ENCODE results near the gene MYH7.
"Not testable (repeated sequence)": the region's sequence is repeated elsewhere in the genome, so short reads cannot be mapped to it uniquely, and the experiment has no call there.

The MYH7 gene

DNA sequence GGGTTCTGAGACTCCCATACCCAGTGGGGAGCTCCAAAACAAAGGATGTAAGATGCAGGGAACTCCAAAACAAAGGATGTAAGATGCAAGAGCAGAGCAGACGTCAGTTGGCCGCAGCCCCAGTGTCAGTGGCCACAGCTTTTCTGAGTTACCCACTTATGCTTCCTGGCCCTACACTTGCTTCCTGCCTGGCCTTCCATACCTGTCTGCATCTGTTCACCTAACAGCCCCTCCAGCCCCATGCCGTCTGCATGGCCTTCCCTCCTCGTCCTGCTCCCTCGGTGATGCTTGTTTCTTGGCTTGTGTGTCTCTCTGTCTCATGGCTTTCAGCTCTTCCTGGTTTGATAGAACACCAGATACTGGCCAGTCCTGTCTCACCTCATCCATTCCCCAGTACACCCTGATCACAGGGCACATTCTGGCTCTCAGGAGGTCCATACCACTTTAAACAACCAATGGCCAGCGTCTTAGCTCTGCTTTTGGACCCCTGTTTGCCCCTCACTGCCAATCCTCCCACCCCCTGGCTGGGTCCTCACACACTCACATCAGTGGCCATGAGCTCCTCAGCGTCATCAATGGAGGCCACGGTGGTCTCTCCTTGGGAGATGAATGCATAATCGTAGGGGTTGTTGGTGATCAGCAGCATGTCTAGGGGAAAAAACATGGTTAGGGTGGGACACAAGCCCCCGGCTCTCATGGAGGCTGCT, 5.3 kb downstream of the MYH7 start:
- DNase-seq (ENCODE audit: low read depth, low spot score) = no peak

GRCh38 chr14:23428686-23429495, 6.6 kb downstream of the MYH7 start:
- no peak for DNase-seq (ENCODE audit: low read depth, low spot score)

DNA sequence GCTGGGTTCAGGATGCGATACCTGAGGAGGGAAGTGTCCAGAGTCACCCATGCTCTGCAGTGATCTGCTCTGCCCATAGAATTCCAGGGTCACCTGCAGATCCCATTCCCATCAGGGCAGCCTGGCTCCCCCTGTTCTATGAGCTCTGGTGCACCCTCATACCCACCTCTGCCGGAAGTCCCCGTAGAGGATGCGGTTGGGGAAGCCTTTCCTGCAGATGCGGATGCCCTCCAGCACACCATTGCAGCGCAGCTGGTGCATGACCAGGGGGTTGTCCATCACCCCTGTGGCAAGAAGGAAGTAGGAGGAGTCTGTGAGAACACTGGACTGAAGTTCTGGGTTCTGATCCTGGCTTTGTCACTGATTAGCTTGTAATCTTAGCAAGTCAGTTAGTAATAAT, 9.7 kb downstream of the MYH7 start:
- DNase-seq (ENCODE audit: low read depth, low spot score) = not testable (repeated sequence)

GRCh38 chr14:23425169-23425568, 10.3 kb downstream of the MYH7 start:
- no peak for DNase-seq (ENCODE audit: low read depth, low spot score)

- no peak for DNase-seq (ENCODE audit: low read depth, low spot score)
These were observed 11.8 kb downstream of the MYH7 start for GRCh38 chr14:23423657-23424056.

DNA sequence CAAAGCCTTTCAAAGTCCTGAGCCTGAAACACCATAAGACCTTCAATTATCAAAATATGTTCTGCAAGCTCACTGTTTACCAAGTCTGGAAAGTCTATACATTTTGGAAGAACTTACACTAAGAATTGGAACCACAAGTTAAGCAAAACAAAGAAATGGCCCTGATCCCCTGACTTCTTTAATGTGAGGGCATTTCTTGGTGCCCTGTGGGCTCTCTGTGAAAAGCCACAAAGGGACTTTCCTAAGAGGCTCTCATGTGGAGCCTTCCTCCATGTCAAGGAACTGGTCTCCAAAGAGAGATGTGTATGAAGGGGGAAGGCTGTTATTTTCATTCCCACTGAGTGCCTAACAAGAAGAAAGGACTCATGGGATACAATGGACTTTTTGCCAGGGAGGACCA, 13.9 kb downstream of the MYH7 start:
- DNase-seq (ENCODE audit: low read depth, low spot score) = no peak

DNA sequence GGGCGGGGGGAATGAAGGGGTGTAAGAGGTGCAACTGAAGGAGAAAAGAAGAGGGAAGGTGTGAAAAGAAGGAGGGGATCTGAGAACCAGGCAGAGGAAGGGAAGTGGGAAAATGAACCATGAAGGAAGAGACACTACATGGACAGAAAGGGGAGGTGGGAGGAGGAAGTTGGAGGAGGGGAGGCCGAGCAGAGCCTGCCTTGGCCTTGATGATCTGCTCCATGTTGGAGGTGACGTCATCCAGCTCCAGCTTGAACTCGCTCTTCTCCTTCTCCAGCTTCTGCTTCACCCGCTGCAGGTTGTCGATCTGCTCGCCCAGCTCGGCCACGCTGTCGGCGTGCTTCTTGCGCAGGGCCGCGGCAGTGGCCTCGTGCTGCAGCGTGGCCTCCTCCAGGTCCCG, 15.8 kb downstream of the MYH7 start:
- DNase-seq (ENCODE audit: low read depth, low spot score) = not testable (repeated sequence)

DNA sequence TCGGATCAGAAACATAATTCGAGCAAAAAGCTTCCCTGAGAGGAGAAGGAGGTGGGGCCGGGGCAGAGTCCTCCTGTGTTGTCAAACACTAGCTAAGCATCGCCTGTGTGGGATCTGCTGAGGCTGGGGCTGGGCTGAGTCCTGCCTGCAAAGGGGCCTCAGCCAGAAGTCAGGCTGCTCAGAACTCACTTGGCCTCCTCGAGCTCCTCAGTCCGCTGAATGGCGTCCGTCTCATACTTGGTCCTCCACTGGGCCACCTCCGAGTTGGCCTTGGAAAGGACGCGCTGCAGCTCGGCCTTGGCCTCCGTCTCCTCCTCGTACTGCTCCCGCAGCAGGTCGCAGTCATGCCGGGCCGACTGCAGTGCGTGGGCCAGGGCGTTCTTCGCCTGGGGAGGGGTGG, 17.4 kb downstream of the MYH7 start:
- no peak for DNase-seq (ENCODE audit: low read depth, low spot score)

DNA sequence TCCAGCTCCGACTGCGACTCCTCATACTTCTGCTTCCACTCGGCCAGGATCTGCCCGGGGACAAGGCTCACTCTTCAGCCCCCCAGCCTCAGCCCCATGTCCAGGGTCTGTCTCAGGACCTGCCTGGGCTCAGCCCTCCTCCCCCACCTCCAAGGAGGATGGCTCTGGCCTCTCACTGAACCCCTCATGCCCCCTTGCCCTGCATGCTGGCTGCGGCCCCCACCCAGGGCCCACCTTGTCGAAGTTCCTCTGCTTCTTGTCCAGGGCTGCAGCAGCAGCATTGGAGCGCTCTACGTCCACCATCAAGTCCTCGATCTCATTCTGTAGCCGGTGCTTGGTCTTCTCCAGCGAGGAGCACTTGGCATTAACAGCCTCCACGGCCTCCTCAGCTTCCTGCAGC, 18.2 kb downstream of the MYH7 start:
- DNase-seq (ENCODE audit: low read depth, low spot score) = not testable (repeated sequence)

DNA sequence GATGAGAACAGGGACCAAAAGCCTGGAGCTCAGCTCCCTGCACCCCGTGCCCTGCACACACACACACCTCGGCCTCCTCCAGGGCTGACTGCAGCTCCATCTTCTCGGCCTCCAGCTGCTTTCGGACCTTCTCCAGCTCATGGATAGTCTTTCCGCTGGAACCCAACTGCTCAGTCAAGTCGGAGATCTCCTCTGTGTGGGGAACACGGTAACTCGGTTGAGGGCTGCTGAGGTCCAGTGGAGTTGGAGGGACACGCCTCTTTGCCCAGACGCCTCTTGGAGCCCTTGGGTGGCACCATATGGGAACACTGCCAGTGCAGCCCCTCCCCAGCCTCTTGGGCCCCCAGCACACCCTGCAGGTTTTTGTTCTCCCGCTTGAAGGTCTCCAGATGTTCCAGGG, 18.7 kb downstream of the MYH7 start:
- DNase-seq (ENCODE audit: low read depth, low spot score) = no peak

- DNase-seq (ENCODE audit: low read depth, low spot score) = no peak
These were observed 19.4 kb downstream of the MYH7 start for GRCh38 chr14:23415821-23416778.

DNA sequence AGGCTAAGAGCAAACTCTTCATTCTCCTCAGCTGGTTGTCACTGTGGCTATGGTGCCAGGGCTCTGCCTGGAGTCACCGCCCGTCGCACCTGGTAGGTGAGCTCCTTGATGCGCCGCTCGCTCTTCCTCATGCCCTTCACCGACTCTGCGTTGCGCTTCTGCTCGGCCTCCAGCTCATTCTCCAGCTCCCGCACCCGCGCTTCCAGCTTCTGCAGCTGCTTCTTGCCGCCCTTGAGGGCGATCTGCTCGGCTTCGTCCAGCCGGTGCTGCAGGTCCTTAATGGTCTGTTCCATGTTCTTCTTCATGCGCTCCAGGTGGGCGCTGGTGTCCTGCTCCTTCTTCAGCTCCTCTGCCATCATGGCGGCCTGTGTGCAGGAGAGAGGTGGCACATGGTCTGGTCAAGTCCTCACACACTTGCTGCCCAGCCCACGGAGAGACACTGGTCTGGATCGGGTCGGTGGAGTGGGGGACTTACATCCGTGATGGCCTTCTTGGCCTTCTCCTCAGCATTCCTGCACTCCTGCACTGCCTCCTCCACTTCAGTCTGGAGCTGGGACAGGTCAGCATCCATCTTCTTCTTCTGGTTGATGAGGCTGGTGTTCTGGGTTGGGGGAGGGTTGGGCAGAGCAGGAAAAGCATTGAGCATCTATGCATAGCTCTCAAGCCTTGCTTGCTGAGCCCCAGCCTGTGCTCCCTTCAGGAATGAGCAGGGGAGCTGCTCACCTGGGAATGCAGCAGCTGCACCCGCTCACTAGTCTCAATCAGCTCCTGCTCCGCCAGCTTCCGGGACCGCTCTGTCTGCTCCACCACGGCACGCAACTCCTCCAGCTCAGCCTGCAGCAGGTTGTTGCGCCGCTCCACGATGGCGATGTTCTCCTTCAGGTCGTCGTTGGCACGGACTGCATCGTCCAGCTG, 20.3 kb downstream of the MYH7 start:
- no peak for DNase-seq (ENCODE audit: low read depth, low spot score)

- DNase-seq (ENCODE audit: low read depth, low spot score) = no peak
These were observed 21.2 kb downstream of the MYH7 start for GRCh38 chr14:23414254-23414653.

GRCh38 chr14:23413681-23414080, 21.8 kb downstream of the MYH7 start:
- DNase-seq (ENCODE audit: low read depth, low spot score) = no peak

GRCh38 chr14:23411563-23412525, 23.6 kb downstream of the MYH7 start:
- no peak for DNase-seq (ENCODE audit: low read depth, low spot score)

DNA sequence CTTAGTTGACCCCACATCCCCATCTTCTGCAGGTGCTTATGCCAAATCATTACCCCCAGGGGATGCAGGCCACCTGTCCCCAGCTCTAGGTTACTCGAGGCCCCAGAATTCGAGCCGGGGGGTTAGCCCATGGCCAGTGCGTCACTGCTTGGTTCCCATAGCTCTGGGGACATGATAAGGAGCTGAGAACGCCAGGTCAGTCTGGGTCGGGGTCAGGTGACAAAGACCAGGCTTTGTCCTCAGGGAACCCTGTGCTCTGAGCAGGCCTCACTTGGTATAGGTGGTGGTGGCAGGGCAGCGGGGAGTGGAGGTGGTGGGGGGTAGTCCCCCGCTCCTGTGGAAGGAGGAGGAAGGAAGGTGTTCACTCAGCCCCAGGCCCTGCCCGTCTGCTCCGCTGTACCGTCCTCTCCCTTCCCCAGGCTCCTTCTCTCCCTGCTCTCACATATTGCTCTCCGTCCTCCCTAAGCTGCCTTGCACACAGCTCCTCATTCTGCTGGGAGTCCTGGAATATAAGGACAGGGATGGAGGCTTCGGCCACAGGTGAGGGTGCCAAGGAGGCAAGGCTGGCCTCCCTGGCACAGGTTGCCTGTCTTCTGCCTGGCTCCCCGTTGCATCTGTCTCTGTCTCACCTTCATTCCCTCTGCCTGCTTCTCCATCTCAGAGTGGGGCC, 25.4 kb downstream of the MYH7 start:
- no peak for DNase-seq (ENCODE audit: low read depth, low spot score)

- no peak for DNase-seq (ENCODE audit: low read depth, low spot score)
These were observed 26.0 kb downstream of the MYH7 start for GRCh38 chr14:23409475-23409874.

- no peak for DNase-seq (ENCODE audit: low read depth, low spot score)
These were observed 27.2 kb downstream of the MYH7 start for GRCh38 chr14:23408307-23408630.

GRCh38 chr14:23407516-23408306, 27.7 kb downstream of the MYH7 start, which contains the start of gene MYH6:
MYH6 (minus strand) TSS chr14:23408273; CDS start chr14:23407223, 1,050 bp downstream.
- DNase-seq (ENCODE audit: low read depth, low spot score) = no peak

Data from smooth muscle cell of the brain vasculature (primary cell).